ENCODE measurements around the gene ADAMTSL1.

ADAMTSL1 gene

DNA sequence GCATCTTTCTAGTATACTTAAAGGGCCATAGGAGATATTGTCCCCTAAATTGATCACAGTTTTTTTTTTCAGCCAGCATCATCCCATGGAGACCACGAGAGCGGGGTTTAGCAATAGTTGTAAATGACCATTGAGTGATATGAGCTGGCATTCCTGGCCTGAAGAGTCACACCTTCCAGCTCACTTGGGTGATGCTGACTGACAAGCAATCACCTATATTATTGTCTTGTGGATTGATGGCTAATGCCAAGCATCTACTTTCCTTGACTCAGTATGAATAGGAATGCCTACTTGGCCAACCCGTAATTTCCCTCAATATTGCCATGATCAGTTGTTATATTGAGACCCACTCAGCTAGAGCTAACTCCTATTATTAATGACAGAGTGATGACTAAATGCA, 70.5 kb downstream of the ADAMTSL1 start:
- DNase-seq (ENCODE audit: low read depth) = peak; percentile 54
- no peak overlapping the region for H3K4me3 ChIP-seq (ENCODE audit: low read length)
- TF ChIP-seq, protein P1, sequence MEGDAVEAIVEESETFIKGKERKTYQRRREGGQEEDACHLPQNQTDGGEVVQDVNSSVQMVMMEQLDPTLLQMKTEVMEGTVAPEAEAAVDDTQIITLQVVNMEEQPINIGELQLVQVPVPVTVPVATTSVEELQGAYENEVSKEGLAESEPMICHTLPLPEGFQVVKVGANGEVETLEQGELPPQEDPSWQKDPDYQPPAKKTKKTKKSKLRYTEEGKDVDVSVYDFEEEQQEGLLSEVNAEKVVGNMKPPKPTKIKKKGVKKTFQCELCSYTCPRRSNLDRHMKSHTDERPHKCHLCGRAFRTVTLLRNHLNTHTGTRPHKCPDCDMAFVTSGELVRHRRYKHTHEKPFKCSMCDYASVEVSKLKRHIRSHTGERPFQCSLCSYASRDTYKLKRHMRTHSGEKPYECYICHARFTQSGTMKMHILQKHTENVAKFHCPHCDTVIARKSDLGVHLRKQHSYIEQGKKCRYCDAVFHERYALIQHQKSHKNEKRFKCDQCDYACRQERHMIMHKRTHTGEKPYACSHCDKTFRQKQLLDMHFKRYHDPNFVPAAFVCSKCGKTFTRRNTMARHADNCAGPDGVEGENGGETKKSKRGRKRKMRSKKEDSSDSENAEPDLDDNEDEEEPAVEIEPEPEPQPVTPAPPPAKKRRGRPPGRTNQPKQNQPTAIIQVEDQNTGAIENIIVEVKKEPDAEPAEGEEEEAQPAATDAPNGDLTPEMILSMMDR (IDR thresholded peaks at IDR 0.05; ENCODE audit: insufficient read depth, low read depth, low read length, missing control alignments) = no peak

DNA sequence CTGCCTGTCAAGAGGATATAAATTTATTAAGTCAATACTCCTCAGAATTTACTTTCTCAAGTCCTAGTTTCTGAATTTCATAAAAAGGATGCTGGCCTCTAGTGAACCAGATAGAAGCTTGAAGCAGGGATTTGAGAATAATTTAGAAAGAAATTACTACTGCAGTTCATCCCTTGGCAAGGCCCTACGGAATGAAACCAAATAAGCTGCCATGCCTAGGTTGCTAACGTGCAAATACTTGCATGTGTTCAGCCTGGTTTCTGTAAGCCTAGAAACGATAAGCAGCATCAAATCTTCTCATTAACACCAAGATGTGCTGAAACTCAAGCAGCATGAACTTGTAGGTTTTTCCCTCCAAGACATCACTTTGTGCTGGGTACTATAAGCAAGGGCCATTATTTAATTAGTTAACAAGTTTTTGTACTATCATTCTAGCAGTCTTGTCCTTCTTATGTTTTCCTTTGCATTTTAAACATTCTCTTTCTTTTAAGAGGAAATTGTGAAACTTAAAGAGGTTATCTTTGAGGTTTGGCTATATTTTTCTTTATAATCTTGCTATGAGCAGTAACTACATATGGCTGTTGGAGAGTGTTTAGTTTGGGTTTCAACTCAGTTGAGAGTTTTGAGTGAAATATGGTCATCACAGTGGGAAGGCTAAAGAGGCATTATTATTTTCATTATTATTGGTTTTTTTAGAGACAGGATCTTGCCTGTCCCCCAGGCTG, 71.8 kb downstream of the ADAMTSL1 start:
- no peak overlapping the region for H3K4me3 ChIP-seq (ENCODE audit: low read length)
- DNase-seq (ENCODE audit: low read depth) = no peak
- TF ChIP-seq, protein P1 (IDR thresholded peaks at IDR 0.05; ENCODE audit: insufficient read depth, low read depth, low read length, missing control alignments) = no peak

DNA sequence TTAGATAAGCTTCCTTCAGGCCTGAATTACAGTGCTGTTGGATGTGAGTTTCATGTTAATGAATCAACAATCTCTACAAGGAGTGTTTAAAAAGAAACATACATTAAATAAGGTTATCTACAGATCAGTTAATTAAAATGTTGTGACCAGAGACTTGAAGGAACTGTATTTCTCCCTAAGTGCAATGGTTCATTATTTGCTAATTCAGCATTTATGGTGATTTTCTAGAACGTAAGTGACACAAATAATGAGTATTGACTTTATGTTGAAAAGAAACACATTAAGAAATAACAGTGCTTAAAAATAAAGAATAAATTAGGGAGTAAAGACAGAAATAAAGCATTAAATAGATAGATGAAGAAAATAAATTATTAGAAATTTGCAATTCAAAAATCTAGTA, 74.5 kb downstream of the ADAMTSL1 start:
- no peak for DNase-seq (ENCODE audit: low read depth)
- no peak overlapping the region for H3K4me3 ChIP-seq (ENCODE audit: low read length)
- TF ChIP-seq, protein P1 (IDR thresholded peaks at IDR 0.05; ENCODE audit: insufficient read depth, low read depth, low read length, missing control alignments) = no peak

DNA sequence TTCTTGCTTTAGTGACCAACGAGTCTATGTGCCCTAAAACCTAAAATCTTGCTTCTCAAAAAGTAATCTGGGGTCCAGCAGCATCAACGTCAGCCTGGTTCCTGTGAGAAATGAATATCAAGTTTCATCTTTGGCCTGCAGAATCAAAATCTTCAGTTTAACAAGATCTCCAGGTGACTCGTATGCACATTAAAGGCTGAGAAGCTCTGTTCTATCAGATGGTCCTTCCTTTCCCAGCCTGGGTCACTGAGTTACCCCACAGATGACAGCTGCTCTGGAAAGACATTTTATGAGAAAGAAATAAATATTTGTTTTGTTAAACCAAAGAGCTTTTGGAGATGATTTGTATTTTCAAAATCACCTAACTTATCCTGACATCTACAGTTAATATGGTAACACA, 75.8 kb downstream of the ADAMTSL1 start:
- no peak for DNase-seq (ENCODE audit: low read depth)
- no peak overlapping the region for H3K4me3 ChIP-seq (ENCODE audit: low read length)
- TF ChIP-seq, protein P1 (IDR thresholded peaks at IDR 0.05; ENCODE audit: insufficient read depth, low read depth, low read length, missing control alignments) = no peak

DNA sequence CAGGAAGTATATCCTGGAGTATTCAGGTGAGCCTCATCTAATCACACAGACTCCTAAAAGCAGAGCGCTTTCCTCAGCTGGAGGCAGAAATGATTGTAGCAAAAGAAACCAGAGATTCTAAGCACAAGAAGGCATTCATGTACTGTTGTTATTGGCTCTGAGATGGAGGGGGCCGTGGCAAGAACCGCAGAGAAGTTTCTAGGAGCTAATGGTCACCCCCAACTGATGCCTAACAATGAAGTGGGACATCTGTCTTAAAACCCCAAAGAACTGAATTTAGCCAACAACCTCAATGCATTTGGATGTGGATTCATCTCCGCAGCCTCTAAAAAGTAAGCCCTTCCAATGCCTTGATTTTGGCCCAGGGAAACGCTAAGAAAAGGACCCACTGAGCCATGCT, 76.3 kb downstream of the ADAMTSL1 start:
- no peak overlapping the region for H3K4me3 ChIP-seq (ENCODE audit: low read length)
- TF ChIP-seq, protein P1 (IDR thresholded peaks at IDR 0.05; ENCODE audit: insufficient read depth, low read depth, low read length, missing control alignments) = no peak
- DNase-seq (ENCODE audit: low read depth) = no peak

DNA sequence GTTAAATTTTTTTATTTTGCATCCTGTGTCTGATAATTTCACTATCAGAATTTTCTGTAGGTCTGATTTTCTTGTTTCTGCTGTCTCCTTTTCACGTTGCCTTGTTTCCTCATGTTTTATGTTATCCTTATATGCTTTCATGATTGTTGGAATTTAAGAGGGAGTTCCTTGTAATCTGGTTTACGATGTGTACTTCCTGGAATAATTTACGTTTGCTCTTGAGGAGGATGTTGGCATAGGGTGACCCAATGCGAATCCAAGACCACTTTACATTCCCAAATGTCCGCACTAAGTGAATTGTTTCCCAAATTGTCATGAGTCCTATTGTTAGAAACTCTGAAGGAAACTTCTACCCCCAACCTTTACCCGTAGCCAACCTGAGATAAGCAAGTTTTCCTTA, 80.3 kb downstream of the ADAMTSL1 start:
- no peak for DNase-seq (ENCODE audit: low read depth)
- H3K4me3 ChIP-seq (ENCODE audit: low read length) = no peak overlapping the region
- TF ChIP-seq, protein P1 (IDR thresholded peaks at IDR 0.05; ENCODE audit: insufficient read depth, low read depth, low read length, missing control alignments) = no peak
